Pons (tissue), 1 donor: ENCODE results near the gene FSD1.
"Not testable (repeated sequence)": the region's sequence is repeated elsewhere in the genome, so short reads cannot be mapped to it uniquely, and the experiment has no call there.

Experiments used
- DNase-seq: peaks from one replicate; pipeline ENCODE4 v3.0.0-alpha.2; 2016; ENCODE audit warnings: low spot score

The FSD1 gene

DNA sequence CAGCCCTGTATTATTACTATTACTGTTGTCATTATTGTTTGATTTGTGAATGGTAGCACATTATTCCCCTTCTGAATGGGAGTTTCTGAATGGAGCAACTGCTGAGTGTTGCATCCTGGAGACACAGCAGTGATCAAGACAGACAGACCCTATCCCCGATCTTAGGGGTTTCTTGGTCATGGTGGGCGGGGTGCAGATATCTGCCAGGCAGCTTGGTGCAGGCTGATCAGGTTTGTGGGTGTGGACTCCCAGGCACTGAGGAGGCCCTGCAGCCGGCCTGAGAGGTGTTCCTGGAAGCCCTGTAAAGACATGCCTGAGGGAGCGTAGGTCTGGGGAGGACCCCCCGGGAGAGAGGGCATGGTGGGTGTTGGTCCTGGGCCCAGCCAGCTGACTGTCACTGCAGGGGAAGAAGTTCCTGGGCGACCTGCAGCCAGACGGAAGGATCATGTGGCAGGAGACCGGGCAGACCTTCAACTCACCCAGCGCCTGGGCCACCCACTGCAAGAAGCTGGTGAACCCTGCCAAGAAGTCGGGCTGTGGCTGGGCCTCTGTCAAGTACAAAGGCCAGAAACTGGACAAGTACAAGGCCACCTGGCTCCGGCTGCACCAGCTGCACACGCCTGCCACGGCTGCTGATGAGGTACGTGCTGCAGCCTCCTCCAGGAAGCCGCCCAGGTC, 41.1 kb downstream of the FSD1 start:
- DNase-seq, result no peak

- DNase-seq, result no peak
These were observed 41.6 kb downstream of the FSD1 start for GRCh38 chr19:4346020-4346383.

DNA sequence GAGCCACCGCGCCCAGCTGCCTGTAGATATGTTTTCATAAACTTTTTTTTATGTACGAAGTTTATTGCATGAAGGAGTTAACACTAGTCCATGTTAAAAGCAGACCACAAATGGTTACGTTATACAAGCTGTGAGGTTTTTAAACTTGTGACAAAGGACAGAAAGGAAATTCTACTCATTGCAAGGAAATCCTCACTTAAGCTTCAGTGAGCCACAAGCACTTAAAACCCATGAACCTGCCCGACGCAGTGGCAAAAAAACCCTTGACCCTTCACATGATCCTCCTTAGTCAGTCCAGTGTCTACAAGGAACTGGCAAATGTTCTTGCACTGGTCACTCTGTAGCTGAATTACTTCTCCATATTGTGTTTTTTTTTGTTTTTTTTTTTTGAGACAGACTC, 43.1 kb downstream of the FSD1 start:
- no peak for DNase-seq

- DNase-seq, result not testable (repeated sequence)
These were observed 44.8 kb downstream of the FSD1 start for GRCh38 chr19:4349225-4349624.

- DNase-seq, result no peak
These were observed 45.7 kb downstream of the FSD1 start for GRCh38 chr19:4350111-4350510.

DNA sequence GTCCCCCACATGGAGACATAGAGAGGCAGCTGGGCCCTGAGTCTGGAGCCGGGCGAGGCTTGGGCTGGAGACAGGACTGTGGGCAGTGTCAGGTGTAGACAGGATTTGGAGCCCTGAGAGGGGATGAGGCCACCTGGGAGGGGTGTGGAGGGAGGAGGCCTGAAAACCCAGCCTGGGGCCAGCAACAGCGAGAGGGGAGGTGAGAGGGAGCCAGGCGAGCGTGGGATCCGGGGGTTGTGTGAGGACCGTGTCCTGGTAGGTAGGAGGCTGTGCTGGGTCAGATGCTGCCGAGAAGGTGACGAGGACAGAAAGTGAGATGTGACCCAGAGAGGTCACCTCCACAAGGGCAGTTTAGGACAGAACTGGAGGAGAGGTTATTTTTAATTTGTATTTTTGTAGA, 46.3 kb downstream of the FSD1 start:
- no peak for DNase-seq

DNA sequence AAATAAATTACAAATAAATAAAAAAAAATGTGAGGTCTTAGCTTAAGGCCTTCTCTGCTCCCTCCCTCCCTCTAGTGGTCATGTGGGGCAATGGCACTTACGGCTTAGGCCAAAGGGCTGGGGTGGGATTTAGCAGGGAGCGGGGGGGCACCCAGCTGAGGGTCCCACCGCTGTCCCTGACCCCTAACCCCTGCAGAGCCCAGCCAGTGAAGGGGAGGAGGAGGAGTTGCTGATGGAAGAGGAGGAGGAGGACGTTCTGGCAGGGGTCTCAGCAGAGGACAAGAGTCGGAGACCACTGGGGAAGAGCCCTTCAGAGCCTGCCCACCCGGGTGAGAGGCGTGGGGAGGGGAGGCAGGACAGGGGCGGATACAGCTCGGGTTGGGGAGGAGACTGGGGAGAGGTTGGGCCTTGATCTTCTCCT, 48.3 kb downstream of the FSD1 start:
- no peak for DNase-seq

DNA sequence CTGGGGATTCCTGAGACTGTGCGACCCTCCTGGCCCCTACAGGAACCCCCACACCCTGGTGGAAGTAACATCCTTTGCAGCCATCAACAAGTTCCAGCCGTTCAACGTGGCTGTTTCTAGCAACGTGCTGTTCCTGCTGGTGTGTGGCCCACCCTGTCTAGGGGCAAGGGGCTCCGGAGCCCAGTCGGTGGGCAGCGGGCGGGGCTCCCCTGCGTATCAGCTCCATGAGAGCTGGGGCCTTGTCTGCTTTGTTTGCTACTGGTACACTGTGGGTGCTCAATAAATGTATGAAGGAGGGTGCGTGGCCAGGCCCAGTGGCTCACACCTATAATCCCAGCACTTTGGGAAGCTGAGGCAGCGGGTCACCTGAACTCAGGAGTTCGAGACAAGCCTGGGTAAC, 49.9 kb downstream of the FSD1 start:
- no peak for DNase-seq

DNA sequence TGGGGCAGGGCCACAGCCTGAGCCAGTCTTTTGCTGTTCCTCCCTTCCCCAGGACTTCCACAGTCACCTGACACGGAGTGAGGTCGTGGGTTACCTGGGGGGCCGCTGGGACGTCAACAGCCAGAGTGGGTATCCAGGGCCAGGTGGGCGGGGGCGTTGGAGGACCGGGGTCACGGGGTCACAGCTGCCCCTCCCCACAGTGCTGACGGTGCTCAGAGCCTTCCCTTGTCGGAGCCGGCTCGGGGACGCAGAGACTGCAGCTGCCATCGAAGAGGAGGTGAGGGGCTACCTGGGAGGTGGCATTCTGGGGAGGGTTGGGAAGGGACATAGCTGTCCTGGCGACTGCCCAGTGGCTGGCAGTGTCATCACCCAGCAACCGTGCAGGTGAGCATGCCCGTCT, 50.5 kb downstream of the FSD1 start:
- no peak for DNase-seq

GRCh38 chr19:4357095-4357797, 52.8 kb downstream of the FSD1 start:
- DNase-seq, result no peak

DNA sequence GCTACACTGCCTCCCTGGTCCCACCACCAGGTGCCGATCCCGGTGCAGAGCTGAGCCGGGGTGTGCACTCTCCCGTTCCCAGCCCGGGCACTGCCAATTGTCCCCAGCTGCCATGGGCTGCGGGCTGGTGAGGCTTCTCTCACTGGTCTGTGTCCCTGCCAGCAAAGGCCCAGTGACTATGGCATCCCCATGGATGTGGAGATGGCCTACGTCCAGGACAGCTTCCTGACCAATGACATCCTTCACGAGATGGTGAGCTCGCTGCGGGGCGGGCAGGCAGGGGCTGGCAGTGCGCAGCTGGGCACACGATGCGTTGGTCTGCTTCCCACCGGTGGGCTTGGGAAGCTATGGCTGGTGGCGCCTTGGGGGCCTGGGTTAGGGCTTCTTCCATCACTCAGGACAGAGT, 53.5 kb downstream of the FSD1 start:
- no peak for DNase-seq

- no peak for DNase-seq
These were observed 54.6 kb downstream of the FSD1 start for GRCh38 chr19:4358709-4359626.

GRCh38 chr19:4359627-4360000, 55.2 kb downstream of the FSD1 start:
- no peak for DNase-seq

DNA sequence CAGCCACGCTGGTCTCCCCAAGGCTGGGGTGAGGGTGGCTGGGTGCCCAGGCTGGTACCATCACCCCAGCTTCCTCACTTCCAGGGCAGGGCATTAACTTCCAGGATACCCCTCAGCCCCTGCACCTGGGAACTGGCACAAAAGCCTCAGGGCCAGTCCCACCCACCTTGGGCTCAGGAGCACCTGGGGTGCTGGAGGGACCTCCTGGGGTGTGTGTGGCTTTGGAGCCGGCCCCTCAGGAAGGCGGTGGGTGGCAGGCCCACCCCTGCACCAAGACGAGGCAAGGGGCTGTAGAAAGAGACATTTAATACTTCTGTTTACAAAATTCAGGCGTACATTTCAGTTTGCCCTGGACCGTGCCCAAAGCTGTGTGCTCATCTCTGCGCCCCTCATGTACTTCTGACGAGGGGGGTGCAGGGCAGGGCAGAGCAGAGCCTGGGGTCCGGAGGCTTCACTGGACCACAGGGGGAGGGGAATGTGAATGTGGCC, 55.7 kb downstream of the FSD1 start:
- DNase-seq, result no peak

DNA sequence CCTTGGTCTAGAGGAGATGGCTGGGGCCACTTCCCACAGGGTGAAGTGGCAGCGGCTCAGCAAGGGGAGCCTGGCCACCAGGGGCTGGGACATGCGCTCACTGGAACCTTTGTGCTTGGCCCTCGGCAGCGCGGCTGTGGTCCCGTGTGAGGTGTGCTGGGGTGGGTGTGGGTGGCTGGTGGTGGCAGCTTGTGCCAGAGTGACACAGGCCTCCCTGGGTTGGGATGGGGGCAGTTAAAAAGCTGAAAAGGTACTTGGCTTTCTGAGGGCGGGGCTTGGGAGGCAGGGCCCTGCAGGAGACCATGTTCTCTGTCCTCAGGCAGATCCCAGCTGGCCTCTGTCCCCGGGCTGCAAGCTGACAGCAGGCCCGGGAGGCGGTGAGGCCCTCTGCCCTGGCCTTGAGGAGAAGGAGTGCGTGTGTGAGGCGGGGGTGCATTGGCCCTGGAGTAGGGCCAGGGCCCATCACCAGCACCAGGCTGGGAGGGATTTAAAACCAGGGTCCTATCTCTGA, 56.3 kb downstream of the FSD1 start:
- DNase-seq, result no peak

DNA sequence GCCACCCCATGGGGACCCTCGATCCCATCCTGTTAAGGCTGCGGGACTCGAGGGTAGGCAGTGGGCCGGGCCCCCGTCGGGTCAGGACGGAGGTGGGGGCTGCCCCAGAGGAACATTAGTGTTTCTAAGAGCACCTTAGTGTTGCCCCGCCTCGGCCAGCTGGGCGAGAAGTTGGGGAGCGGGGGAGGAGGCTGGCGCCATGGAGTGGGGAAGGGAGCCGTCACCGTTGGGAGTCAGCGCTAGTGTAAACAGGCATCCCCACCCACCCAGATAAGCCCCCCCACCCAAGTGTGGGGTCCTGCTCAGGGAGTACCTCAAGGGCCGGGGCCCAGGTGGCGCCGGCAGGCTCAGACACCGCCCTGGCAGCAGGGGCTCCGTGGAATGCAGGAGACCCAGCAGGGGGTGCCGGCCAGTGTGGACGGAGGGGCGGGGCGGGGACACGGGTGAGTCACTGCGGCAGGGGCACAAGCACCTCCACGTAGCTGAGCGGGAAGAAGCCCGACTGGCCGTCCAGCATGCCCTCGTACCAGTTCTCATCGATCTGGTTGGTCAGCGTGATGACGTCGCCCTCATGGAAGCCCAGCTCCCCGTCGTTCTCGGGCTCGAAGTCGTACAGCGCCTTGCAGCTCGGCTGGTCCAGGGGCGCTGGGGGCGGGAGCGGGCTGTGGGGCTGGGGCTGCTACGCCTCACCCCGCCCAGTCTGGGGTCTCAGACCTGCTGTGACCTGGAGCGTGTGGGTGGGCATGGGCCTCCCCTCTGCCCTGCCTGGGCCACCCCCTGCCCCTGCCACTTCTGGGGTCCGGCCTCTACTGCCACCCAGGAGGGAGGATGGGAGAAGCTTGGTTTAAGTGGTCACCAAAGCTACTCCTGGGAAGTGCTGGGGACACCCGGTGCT, 57.0 kb downstream of the FSD1 start:
- no peak for DNase-seq

DNA sequence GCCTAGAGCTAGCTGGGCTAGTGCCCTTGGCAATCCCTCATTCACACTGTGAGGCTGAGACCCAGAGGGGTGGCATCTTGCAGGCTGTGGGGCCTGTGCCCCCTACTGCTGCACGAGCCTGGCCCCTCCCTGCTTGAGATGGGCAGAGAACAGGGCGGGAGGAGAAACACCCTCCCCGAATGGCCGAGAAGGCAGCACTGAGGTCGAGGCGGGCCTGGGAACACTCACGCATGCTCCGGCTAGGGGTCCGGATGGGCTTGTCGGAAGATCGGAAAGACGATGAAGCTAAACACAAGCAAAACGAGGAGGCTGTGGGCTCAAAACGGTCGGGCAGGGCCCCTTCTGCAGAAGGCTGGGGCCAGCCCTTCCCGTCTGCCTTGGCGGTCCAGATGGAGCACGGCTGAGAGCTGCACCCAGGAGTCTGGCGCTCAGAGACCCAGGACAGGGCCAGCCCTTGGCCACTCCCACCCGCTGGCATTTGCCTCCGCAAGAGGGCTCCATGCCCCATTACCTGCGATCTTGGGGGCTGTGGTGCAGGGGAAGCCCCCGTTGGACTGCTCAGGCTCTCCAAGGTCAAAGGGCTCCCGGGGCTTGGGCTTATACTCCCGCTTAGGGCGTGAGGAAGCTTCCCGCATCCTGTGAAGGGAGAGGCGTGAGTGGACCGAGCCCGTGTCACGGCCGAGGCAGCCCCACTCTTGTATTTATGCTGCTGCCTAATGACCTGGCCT, 57.9 kb downstream of the FSD1 start:
- DNase-seq, result no peak

DNA sequence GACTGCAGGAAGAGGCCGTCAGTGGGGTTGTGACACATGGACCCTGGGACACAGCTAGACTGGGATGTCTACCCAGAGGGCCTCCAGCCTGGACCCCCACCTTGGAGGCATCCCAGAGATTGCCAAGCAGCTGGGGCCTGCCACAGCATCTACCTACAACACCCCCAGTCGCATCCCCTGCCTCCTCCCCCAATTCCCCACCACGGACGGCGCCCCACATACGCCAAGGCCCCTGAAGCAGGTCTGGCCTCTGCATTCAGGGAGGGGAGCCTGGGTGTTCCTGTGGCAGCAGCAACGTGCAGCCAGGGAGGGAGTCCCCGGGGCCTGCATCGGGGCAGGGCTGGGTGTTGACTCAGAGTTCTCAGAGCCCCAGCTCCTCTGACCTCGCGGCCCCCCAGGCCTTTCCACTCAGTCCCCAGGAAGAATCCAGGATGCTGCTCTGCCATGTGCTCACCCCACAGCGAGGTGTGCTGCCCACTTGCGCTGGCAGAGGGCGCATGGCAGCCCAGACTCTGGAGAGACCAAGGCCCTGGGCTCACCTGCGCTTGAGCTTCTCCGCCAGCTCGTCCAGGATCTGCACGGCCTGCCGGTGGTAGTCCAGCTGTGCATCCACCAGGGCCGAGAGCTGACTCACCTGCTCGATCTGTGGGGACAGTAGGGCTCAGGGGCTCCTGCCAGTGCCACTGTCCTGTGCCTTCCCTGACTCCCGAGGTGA, 58.6 kb downstream of the FSD1 start:
- no peak for DNase-seq

DNA sequence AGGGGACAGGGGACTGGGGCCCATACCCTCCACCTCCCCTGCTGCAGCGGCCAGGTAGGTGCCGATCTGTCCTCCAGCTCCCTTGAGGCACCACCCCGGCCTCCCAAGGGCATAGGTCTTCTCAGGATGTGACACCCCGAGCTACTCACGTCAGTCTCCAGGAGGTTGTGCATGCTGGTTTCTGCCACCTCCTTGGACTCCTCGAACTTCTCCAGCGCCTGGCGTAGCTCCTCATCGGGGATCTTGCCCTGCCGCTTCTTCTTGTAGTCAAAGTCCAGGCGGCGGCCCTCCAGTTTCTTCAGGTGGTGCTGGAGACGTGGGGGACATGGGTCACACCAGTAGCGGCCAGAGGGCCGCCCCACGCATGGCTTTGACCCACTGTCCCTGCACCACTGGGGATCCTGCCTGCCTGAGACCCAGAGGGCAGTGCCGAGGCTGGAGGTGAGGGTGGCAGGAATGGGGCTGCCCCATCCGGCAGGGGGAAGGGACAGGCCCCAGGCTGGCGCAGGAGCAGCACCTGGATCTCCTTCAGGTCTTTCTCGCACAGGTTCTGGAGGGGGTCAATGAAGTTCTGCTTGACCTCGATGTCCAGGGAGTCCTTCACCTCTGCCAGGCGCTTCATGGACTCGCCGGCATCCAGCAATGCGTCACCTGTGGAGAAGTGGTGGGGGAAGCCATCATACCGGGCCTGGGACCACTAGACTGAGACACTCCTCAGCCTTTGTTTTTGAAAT, 59.3 kb downstream of the FSD1 start:
- no peak for DNase-seq
